Gastrocnemius medialis (tissue), 4 donors: ENCODE data around the gene ABHD17B. TPM values are rescaled to one million over a fixed set of nuclear protein-coding genes. Genes with fewer than 3 reads are reported as not detected.

Experiments used
- ATAC-seq, 2 donors: fragments of 150-250 bp; one replicate each; pipeline ENCODE4 v1.9.1; 2016
- DNase-seq, 2 donors: peaks; one replicate each; pipeline ENCODE4 v3.0.0-alpha.2; 2019
- H3K27ac ChIP-seq, 4 donors: fragments of 200-600 bp; sonication (generic); 1 replicate in 1 of 4; 2 replicates in 3 of 4; pipeline ENCODE4 v1.5.1; 2016 to 2018; ENCODE audit warnings: mild to moderate bottlenecking in 2 of 4, moderate library complexity in 1 of 4
- H3K27me3 ChIP-seq, 3 donors: fragments of 200-600 bp; sonication (generic) in 2 of 3; 1 replicate in 1 of 3; 2 replicates in 2 of 3; pipeline versions ENCODE4 v1.5.1 to v1.6.0; 2016 to 2019; ENCODE audit warnings: mild to moderate bottlenecking in 1 of 3, moderate library complexity in 1 of 3
- H3K36me3 ChIP-seq, 2 donors: fragments of 200-600 bp; sonication (generic) in 1 of 2; one replicate each; pipeline ENCODE4 v1.5.1; 2017 to 2018
- H3K4me1 ChIP-seq, 2 donors: fragments of 200-600 bp; sonication (generic) in 1 of 2; one replicate each; pipeline ENCODE4 v1.5.1; 2016 to 2017; ENCODE audit warnings: mild to moderate bottlenecking in 2 of 2
- H3K4me3 ChIP-seq, 4 donors: fragments of 200-600 bp; sonication (generic) in 3 of 4; 1 replicate in 1 of 4; 2 replicates in 3 of 4; pipeline ENCODE4 v1.5.1; 2016 to 2019; ENCODE audit warnings: mild to moderate bottlenecking in 2 of 4
- H3K9me3 ChIP-seq, 3 donors: fragments of 200-600 bp; sonication (generic) in 2 of 3; 1 replicate in 1 of 3; 2 replicates in 2 of 3; pipeline ENCODE4 v1.5.1; 2016 to 2019
- POLR2A ChIP-seq, 2 donors: fragments of 450-650 bp; IDR thresholded peaks; one replicate each; pipeline ENCODE4 v1.6.1; 2017; ENCODE audit warnings: antibody characterized with exemption in 2 of 2, mild to moderate bottlenecking in 2 of 2, moderate library complexity in 2 of 2
- in situ Hi-C, 4 donors: fragments of 200-750 bp; cut with MboI; loops; one replicate each; pipeline versions ENCODE4 v1.15.0 to v1.8.0; 2017; ENCODE audit warnings: low sequenced_read_pairs in 4 of 4
- intact Hi-C: fragments of 100-400 bp; cut with DNase I; formaldehyde crosslinking; loops from one replicate; pipeline ENCODE4 v1.15.1; 2023; ENCODE audit warnings: low total_unique reads
- total RNA-seq, 4 donors: library from RNA; depleted of rRNA; stranded (reverse); fragments of >200 nt; gene quantifications; one replicate each; pipeline versions ENCODE4 v1.1.0 to v1.2.3, GENCODE V29; 2016
- TF ChIP-seq, protein P1 (sequence below), 5 experiments: fragments of 450-650 bp in 3 of 5; fragments of 200-600 bp in 2 of 5; sonication (generic) in 2 of 5; IDR thresholded peaks in 4 of 5; conservative IDR thresholded peaks in 1 of 5; 1 replicate in 4 of 5; 2 replicates in 1 of 5; pipeline ENCODE4 v1.5.1; 2016 to 2019; ENCODE audit warnings: antibody characterized with exemption in 5 of 5, mild to moderate bottlenecking in 3 of 5, moderate library complexity in 3 of 5

ABHD17B gene
- total RNA-seq, 4 donors from 2014 or later: 20.7 to 35.0 (median 27.0) TPM

DNA sequence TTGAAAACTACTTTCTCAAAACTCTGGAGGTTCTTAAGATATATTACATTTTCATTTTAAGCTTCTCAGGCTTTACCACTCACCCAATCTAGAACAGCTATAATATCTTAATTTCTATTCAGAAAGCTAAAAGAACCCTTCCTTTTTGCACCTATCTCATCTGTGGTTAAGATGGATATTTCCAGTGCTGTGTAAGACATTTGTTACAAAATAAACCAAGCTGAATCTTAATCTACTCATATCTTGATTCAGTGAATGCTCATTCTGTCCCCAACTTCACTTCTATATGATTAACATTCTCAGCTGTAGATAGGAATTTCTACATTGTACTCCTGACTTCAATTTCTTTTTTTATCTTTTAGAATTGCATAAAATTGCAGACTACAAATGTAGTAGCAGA, 15.0 kb downstream of the ABHD17B start:
- H3K4me1 ChIP-seq: peaks cover 42 to 43% of the 10 kb centered on the region in 2 donors
- in situ Hi-C loops: no loop called here
- ATAC-seq: no peak

GRCh38 chr9:71895117-71895516, 15.9 kb downstream of the ABHD17B start:
- no peak overlapping the region for H3K27ac ChIP-seq
- DNase-seq: no peak
- ATAC-seq: no peak
- in situ Hi-C loops (no loop called here), intact Hi-C loops (no loop called here)
- H3K27me3 ChIP-seq: no peaks in the 10 kb centered on the region
- H3K9me3 ChIP-seq: no peaks in the 10 kb centered on the region
- H3K36me3 ChIP-seq: no peaks in the 10 kb centered on the region
- H3K4me3 ChIP-seq: no peak overlapping the region
- TF ChIP-seq, protein P1, sequence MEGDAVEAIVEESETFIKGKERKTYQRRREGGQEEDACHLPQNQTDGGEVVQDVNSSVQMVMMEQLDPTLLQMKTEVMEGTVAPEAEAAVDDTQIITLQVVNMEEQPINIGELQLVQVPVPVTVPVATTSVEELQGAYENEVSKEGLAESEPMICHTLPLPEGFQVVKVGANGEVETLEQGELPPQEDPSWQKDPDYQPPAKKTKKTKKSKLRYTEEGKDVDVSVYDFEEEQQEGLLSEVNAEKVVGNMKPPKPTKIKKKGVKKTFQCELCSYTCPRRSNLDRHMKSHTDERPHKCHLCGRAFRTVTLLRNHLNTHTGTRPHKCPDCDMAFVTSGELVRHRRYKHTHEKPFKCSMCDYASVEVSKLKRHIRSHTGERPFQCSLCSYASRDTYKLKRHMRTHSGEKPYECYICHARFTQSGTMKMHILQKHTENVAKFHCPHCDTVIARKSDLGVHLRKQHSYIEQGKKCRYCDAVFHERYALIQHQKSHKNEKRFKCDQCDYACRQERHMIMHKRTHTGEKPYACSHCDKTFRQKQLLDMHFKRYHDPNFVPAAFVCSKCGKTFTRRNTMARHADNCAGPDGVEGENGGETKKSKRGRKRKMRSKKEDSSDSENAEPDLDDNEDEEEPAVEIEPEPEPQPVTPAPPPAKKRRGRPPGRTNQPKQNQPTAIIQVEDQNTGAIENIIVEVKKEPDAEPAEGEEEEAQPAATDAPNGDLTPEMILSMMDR (IDR thresholded peaks at IDR 0.05 in 4 of 5, conservative IDR thresholded peaks at IDR 0.05 in 1 of 5): no peak
- no peak for TF ChIP-seq POLR2A (IDR thresholded peaks at IDR 0.05)
- H3K4me1 ChIP-seq: peaks cover 42 to 43% of the 10 kb centered on the region in 2 donors

More for the DNA sequence above, 15.0 kb downstream of the ABHD17B start:
- no peak overlapping the region for H3K4me3 ChIP-seq
- intact Hi-C loops: no loop called here
- TF ChIP-seq POLR2A (IDR thresholded peaks at IDR 0.05): no peak
- TF ChIP-seq, protein P1 (IDR thresholded peaks at IDR 0.05 in 4 of 5, conservative IDR thresholded peaks at IDR 0.05 in 1 of 5): no peak
- DNase-seq: no peak
- H3K36me3 ChIP-seq: no peaks in the 10 kb centered on the region
- no peaks in the 10 kb centered on the region for H3K27me3 ChIP-seq
- H3K27ac ChIP-seq: no peak overlapping the region
- no peaks in the 10 kb centered on the region for H3K9me3 ChIP-seq

GRCh38 chr9:71891557-71892189, 19.3 kb downstream of the ABHD17B start:
- intact Hi-C loops: no loop called here
- no peak for TF ChIP-seq POLR2A (IDR thresholded peaks at IDR 0.05)
- TF ChIP-seq, protein P1 (IDR thresholded peaks at IDR 0.05 in 4 of 5, conservative IDR thresholded peaks at IDR 0.05 in 1 of 5): no peak
- Histone ChIP-seq H3K27ac (no peak overlapping the region), H3K27me3 (no peaks in the 10 kb centered on the region), H3K9me3 (no peaks in the 10 kb centered on the region), H3K4me3 (no peak overlapping the region), H3K4me1 (peaks cover 23 to 35% of the 10 kb centered on the region in 2 donors), H3K36me3 (no peaks in the 10 kb centered on the region)
- in situ Hi-C loops: no loop called here
- DNase-seq: no peak
- ATAC-seq: no peak

GRCh38 chr9:71890042-71890679, 20.8 kb downstream of the ABHD17B start:
- in situ Hi-C loops (no loop called here), intact Hi-C loops (no loop called here)
- TF ChIP-seq POLR2A (IDR thresholded peaks at IDR 0.05): no peak
- TF ChIP-seq, protein P1 (IDR thresholded peaks at IDR 0.05 in 4 of 5, conservative IDR thresholded peaks at IDR 0.05 in 1 of 5): no peak
- ATAC-seq: no peak
- Histone ChIP-seq H3K27ac (no peak overlapping the region), H3K9me3 (no peaks in the 10 kb centered on the region), H3K4me3 (no peak overlapping the region), H3K36me3 (no peaks in the 10 kb centered on the region), H3K27me3 (no peaks in the 10 kb centered on the region), H3K4me1 (peaks cover 9 to 20% of the 10 kb centered on the region in 2 donors)
- no peak for DNase-seq
